Measurements from ENCODE around the gene MEF2C.

The MEF2C gene

DNA sequence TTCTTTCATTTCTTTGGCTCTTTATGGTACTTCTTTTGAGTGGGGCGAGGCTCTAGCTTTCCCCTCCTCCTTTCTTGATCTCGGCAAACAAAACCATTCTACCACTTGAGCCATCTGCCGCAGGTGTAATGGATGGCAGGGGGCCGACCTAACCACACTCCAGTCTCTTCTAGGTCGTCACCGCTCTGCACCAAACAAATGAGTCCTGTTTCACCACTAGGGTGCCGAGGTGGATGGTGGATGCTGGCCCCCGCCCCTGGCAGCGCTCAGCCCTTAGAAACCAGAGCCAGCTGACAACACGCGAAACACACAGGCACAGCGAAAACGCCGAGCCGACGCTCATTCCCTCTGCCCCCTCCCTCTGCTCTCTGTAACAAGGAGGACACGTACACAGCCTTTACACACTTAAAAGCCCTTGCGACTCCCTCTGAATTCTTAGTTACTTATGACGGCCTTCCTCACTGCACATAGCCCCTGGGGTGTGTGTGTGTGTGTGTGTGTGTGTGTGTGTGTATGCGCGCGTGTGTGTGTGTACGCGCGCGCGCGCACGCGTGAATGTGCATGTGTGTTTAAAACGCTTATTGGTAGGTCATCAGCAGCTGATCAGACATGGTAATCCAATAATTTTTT lies 199.4 kb downstream of the MEF2C start:
- intact Hi-C loops (cut with DNase I), result loop anchor here (5.0 to 10.0 kb wide), 2 partner anchors 541 to 1269 kb away; partner anchors contain the start of gene CCNH
- DNase-seq, result peak; percentile 62 to 97 (median 84)

DNA sequence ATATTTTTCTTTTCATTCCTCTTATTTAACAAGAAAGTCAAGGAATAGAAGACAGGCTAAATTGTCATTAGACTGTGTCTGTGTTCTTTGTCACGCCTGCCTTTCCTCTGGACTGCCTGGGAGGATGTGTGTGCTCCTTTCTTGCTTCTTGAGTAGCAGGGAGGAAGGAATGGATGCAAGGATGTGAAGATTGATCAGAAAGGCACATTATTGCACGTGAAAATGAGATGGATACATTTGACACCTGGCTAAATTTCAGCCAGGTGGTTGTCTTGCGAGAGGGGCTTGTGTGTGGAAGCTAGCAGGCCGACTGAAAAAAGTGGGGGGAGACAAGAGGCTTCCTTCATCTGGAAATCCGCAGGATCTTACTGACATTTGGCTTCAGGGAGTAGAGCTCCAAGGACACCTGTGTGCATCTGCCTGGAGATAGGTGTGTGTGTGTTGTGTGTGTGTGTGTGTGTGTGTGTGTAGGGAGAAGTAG lies 200.1 kb downstream of the MEF2C start:
- intact Hi-C loops (cut with DNase I), result loop anchor here (5.0 to 10.0 kb wide), 2 partner anchors 541 to 1268 kb away; partner anchors contain the start of gene CCNH
- no peak for DNase-seq

DNA sequence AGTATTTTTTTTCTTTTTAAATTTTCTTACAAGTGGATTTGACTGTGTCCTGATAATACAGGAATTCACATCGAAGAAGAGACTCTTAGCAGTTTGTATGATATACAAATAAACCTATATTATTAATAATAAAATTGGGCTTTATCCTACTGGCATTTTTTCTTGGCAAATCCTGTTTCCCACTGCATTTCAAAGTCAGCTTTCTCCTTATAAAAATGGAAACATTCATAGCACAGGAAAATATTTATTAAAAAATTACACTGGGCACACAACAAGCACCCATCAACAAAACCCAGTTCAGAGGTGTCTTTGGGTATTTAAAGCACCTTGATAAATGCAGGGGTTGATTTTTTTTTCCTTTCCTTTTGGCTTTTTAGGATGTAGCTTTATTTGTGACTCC lies 200.9 kb downstream of the MEF2C start:
- no peak for DNase-seq
- intact Hi-C loops (cut with DNase I), result loop anchor here (5.0 to 10.0 kb wide), 2 partner anchors 540 to 1267 kb away; partner anchors contain the start of gene CCNH

DNA sequence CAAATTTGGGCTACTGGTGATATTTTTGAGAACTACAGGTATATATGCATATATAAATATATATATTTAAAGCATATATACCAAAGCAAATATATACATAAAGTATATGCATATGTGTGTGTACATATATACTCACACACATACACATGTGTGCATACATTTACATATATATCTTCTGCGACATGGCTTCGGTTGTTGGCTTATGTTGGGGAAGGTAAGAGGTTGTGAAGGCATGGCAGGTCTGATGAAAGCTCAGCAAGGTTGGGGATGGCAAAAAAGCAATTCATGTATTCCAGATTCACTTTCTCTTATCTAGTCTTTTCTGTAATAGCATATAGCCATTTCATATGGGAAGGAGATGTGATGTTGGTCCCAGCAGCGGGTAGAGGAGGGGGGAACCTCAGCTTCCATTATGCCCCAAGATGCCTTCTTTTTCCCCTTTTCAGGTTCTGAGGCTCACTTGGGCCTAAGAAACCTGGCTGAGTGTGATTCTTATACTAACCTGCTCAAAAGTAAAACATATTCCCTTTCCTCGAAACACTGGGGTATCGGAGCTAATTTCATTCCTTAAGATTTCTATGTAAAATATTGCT lies 201.7 kb downstream of the MEF2C start:
- intact Hi-C loops (cut with DNase I), result loop anchor here (5.0 to 10.0 kb wide), 2 partner anchors 539 to 1267 kb away; partner anchors contain the start of gene CCNH

DNA sequence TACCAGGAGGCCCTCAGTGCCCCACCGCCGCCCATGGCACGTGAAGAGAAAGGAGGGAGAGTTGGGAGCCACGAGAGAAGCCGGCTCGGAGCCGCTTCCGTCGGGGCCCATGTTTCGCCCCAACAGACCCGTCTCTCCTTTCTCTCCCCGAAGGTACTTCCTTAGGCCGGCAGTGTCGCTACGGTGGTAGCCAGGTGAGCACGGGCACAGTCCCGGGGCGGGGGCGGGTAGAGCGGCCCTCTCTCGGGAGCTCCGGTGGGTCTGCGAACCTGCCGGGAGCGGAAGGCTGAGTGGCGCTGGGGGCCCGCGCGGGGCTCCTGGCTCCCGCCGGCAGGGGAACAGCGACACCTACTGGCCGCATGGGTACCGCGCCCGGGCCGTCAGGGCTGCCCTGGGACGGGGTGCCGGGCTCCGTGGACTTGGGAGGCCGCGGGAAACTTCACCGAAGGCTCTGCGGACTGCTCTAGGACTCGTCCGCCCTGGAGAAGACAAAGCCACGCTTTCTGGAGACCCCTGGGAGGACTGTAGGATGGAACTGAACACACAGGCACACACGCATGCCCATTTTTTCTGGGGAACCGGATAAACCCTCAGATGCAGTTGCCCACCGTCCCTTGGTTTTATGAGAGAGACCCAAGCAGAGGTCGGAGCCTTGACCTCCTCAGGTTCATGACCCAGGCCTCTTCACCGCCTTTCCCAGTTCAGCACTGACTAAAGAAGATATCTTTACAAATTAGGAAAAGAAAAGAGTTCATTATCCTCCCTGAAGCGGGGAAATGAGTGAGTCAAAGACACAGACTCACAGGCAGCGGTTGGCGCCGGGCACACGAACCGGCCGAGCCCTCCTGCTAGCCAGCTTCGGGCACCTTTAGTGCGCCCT lies 202.5 kb downstream of the MEF2C start:
- intact Hi-C loops (cut with DNase I), result loop anchor here (5.0 to 10.0 kb wide), 2 partner anchors 538 to 1266 kb away; partner anchors contain the start of gene CCNH
- peak; percentile 80 to 97 (median 90) for DNase-seq

More for the DNA sequence above, 201.7 kb downstream of the MEF2C start:
- no peak for DNase-seq

DNA sequence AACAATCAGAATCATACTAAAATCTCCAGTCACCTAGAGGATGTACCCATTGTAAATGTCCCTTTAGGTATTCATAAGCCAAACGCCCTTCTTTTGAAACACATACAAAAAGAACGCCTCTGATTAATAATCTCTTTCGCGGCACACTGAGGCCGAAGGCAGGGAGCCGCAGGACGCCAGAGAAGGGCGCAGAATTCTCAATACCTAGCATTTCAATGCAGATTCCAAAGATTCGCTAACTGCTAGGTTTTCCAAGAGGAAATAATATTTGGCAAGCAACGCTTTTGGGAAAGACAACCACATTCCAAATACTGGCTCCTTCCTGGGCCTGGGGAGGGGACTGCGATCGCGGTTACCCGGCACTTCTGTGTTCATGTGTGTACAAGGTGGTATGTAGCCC lies 203.3 kb downstream of the MEF2C start:
- DNase-seq, result peak in 2 of 10 donors; percentile 20 to 64
- intact Hi-C loops (cut with DNase I), result loop anchor here (5.0 to 10.0 kb wide), 2 partner anchors 537 to 1265 kb away; partner anchors contain the start of gene CCNH

DNA sequence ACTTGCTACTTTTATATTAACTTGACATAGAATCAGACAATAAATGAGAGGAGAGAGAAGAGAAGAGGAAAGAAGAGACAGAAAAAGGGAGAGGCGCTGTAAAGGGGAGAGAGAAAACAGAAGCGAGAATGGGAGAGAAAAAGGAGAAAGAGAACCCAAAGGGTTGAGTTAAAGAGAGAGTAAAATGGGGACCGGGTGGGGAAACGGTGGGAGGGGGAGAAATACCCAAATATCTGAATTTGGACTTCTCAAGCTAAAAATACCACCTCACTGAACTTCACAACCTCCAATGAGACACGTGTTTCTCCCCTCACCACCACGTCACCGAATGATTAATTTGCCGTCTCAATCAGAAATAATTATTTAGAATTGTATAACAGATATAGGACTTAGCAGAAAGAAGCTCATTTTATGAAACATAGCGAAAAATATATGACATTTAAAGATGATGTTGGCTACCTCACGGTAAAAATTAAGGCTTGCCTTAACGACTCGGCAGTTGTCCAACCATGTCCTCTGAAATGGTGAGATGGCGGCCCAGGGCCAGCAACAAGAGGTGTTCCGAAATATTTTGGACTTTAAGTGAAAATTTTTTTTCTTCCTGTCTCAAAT lies 204.1 kb downstream of the MEF2C start:
- DNase-seq, result peak in 1 of 10 donors; percentile 73
- intact Hi-C loops (cut with DNase I), result no loop called here

DNA sequence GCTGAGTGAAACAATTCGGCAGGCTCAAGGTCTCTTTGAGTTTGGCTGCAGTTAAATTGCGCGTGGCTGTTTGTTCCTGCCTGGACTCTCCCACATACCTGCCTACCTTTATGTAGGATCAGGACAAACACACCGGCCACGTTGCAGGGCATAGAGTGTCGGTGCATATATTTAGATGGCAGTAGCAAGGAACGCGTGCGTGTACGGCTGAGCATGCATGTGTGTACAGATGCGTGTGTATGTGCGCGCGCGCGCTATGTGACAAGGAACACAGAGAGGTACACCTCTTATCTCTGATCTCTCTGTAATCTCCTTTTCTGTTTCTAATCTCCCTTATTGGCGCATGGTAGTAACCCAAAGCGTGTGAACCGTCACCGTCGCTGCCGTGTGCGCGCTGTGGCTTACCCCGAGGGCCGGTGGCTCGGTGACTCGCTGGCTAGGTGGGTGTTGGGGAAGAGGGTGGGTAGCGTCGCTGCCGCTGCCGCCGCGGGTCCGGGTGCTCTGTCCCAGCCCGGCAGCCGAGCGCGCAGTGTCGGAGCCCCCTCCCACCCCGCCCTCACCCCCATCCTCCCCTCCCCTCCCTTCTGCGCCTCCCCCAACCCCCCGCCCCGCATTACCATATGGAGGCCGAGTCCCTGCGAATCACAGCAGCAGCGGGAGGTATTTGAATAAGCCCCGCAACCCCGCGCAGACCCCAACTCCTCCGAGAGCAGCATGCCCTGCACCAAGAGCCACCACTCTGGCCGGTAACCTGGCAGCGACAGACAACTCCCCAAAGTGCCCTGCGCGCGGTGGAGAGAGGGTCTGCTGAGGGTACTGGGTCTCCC lies 204.8 kb downstream of the MEF2C start:
- intact Hi-C loops (cut with DNase I), result no loop called here
- DNase-seq, result peak in 6 of 10 donors; percentile 25 to 90 (median 74)

DNA sequence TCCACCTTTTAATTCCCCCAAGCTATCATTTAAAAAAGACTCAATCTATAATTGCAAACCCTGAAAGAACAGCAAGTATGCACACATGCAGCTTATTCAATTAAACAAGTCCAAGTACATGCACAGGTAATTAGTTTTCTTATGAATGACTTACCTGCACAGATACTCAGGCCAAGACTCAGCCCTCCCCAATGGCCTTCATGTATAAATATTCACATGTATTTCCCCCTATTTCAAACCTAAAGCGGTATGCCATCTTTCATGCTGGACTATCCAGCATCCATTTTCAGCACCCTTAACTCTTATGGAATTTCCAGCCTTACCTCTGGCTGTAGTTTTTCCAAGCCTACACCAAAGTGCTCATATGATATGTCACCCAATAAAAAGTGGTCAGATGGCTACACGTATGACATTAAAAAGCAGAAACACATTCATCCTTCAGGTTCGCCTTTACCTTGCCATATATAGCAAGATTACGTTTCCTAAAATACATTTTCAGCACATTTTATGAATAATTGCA lies 205.5 kb downstream of the MEF2C start:
- intact Hi-C loops (cut with DNase I), result no loop called here
- DNase-seq, result no peak

DNA sequence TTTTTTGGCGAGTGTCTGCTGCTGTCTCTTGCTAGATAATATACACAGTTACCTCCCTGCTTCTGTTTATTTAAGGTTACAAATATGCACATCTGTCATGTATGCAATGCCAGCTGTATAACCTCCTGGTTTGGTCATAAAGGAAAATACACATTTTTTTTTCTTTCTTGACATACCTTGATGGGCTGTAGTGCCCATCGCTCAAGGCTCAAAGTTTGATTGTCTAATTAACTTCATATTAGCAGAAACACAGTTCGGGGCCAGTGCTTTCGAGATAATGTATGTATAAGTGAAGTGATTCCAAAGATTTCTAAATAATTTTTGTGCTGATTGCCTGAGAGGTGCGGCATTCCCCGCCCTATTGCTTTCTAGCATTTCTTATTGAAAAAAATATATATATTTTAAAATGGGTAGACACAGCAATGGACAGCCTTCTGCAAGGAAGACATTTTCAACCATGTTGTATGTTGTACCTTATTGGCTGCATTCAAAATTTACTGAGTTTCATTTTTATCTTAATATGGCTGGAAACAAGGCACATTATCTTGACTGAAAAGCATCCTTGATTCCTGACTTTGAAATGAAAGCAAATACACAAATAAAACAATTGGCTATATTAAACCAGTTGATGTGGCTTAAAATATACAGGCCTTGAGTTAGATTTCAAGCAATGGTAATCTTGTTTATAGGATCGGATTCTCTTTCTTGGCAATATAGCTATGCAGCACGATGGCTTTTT lies 206.2 kb downstream of the MEF2C start:
- DNase-seq, result no peak
- intact Hi-C loops (cut with DNase I), result no loop called here

DNA sequence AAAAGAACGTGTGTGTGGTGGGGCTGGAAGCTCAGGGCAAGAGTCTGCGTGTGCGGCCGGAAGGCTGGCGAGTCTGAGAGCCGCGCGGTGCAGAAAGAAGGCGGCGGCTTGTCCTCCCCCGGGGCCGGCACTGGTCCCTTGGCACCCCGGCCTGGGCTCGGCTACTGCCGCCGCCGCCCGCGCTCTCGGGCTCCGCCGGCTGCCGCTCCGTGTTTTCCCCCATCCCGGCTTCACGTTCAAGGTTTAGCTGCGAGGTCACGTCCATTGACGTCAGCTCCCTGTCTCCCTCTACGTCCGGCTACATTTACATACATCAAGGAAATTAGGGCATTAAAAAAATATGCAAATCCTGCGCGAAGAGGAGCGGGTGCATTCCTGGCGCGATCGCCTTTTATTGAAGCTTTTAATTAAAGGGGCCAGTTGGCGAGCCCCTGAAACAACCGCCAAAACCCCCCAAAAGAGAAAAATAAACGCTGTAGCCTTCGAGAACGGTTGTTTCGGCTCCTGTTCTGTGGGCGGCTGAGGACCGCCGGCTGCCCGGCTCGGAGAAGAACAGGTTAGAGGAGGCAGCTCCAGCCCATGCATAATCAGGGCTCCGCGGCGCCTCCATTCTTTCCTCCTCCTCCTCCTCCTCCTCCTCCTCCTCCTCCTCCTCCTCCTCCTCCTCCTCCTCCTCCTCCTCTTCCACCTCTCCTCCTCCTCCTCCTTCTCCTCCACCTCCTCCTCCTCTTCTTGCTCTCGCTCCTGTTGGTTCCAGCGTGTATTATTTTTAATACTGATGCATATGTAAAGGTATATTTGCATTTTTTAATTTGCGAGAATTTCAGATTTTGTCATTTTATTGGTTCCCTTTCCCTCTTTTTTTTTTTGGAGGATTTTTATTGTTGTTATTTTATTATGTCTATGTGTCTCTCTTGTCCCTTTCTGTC lies 207.0 kb downstream of the MEF2C start:
- intact Hi-C loops (cut with DNase I), result loop anchor here (2.0 kb wide), 1 partner anchor 15 kb away; no protein-coding TSS in a partner anchor
- DNase-seq, result peak; percentile 66 to 97 (median 81)

DNA sequence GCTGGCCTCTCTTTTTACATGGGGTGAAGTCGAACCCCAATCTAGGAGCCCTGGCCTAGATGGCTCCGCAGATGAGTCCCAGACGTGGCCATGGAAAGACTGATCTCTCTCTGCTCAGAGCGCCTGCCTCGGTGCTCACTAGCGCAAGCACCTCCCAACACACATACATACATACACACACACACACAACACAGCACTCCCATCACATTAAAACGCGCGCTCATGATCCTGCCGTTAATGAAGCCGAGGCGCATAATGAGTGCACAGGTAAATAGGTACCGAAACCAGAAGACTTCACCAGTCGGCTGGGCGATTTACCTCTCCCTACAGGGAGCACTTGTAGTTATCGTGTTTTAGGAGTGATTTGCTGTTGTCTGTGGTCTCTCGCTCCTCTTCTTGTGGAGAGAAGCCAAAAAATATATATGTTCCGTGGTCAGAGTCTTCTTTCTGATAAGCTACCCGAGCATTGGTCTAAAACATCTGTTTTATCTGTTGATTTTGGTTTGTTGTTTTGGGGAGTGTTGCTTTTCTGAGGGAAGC lies 207.7 kb downstream of the MEF2C start:
- intact Hi-C loops (cut with DNase I), result loop anchor here (2.0 kb wide), 1 partner anchor 14 kb away; no protein-coding TSS in a partner anchor
- peak in 2 of 10 donors; percentile 77 to 88 for DNase-seq

DNA sequence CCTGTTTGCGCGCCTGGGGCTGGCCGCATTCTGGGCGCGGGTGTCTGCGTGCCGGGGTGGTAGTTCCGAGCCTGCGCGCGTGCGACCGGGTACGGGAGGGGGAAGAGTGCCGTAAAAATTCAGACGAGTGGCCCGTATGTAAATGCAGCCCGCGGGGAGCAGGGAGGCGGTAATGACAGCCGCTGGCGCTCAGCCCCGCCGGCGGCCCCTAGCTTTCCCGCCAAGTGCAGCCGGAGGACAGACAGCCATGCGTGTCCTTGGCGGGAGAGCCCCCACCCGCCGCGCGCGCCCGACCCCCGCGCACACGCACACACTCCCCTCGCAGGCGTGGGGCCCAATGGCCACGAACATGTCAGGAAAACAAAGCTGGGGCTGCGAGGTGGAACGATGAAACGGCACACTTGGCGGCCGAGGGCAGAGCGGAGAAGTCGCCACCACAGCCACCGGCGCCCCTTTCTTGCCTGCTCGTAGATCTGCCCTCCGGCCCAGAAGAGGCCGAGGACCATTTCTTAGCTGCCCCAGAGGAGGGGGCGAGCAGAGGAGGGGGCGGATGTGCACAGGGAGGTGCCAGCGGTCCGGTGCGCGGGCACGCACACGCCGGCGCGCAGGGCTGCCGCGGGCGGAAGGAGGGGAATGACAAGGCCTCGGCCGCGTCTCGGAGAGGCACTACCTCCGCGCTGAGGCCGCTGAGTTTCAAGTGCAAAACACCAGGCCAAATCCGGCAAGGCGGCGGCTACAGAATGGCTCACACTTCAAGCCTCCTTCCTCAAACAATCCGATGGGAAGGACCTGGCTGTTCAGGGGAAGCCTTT lies 208.4 kb downstream of the MEF2C start:
- DNase-seq, result peak; percentile 79 to 98 (median 86)
- intact Hi-C loops (cut with DNase I), result loop anchor here (2.0 to 5.0 kb wide), 2 partner anchors 14 to 277 kb away; no protein-coding TSS in a partner anchor

DNA sequence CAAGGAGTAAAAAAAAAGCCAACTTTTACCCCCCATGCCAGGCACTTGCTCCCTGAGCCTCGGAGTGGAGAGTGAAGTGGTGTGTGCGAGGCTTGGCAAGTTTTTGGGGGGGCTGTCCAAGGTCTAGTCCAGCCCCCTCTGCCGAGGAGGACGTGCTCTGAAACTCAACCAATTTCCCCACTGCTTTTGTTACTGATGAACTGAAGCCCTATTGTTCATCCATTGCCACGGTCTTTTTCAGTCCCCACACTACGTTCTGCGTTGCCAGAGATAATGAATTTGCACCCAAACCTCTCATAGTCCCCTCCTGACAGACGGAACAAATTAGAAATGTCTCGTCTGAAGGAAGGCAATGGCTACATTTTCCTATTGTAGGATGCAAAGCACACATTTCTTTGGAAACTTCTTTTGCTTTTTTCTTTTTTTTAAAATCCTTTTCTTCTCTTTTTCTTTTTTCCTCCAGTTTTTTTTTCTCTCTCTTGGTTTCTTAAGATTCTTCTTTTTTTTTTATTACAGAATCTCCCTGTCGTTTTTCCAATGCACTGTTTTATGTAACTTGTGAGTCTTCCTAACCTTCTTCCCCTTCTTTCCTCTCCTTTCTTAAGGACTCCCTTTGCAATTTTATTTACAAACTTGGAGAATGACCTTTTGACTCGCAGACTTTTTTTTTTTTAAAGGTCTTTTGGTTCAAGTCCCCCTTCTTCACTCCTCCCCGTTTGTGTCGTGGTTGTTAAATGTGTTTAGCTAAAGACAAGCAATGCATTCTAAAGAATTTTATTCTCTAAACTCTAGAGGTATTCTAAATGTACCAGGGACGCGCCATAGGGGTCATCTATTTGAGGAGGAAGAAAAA lies 209.5 kb downstream of the MEF2C start:
- DNase-seq, result peak; percentile 64 to 95 (median 74)
- intact Hi-C loops (cut with DNase I), result loop anchor here (2.0 to 5.0 kb wide), 2 partner anchors 13 to 276 kb away; no protein-coding TSS in a partner anchor
